Fibroblast of lung (primary cell): ENCODE results near the gene AKNAD1. TPM values are rescaled to one million over a fixed set of nuclear protein-coding genes. Genes with fewer than 3 reads are reported as not detected.

ENCODE experiments used
- DNase-seq, 2 donors: peaks; one replicate each; pipeline versions ENCODE4 v3.0.0 to v3.0.0-alpha.2; 2010; ENCODE audit warnings: low read depth in 2 of 2
- H2AFZ ChIP-seq: 2 replicates; pipeline ENCODE4 v1.5.1; 2012; ENCODE audit warnings: low read length, control low read depth, inconsistent platforms
- H3K27ac ChIP-seq: 2 replicates; pipeline ENCODE4 v1.5.1; 2011; ENCODE audit warnings: low read length, control low read depth; ENCODE audit not compliant: insufficient read depth
- H3K27me3 ChIP-seq: 2 replicates; pipeline ENCODE4 v1.5.1; 2011; ENCODE audit warnings: mild to moderate bottlenecking, low read length; ENCODE audit not compliant: control insufficient read depth, insufficient read depth
- H3K36me3 ChIP-seq: 2 replicates; pipeline ENCODE4 v1.5.1; 2011; ENCODE audit warnings: low read length; ENCODE audit not compliant: control insufficient read depth, insufficient read depth
- H3K4me1 ChIP-seq: 2 replicates; pipeline ENCODE4 v1.5.1; 2011; ENCODE audit warnings: low read length; ENCODE audit not compliant: control insufficient read depth, insufficient read depth; ENCODE audit errors: extremely low read depth
- H3K4me2 ChIP-seq: 2 replicates; pipeline ENCODE4 v1.5.1; 2011; ENCODE audit warnings: low read length, control low read depth; ENCODE audit not compliant: insufficient read depth; ENCODE audit errors: extremely low read depth
- H3K4me3 ChIP-seq, 4 experiments: fragments of 200-600 bp in 1 of 4; sonication (generic) in 1 of 4; replicated peaks in 1 of 4; 2 replicates each; pipeline ENCODE4 v1.5.1; 2011 to 2016; ENCODE audit warnings: low read length in 4 of 4, low read depth in 3 of 4, mild to moderate bottlenecking in 3 of 4, control low read depth in 2 of 4, inconsistent platforms in 1 of 4, mixed read lengths in 1 of 4; ENCODE audit not compliant: insufficient read depth in 1 of 4; ENCODE audit errors: control extremely low read depth in 1 of 4
- H3K79me2 ChIP-seq: 2 replicates; pipeline ENCODE4 v1.5.1; 2012; ENCODE audit warnings: mild to moderate bottlenecking, low read length, inconsistent platforms; ENCODE audit not compliant: control insufficient read depth, insufficient read depth
- H3K9ac ChIP-seq: 2 replicates; pipeline ENCODE4 v1.5.1; 2011; ENCODE audit warnings: mild to moderate bottlenecking, low read length, control low read depth; ENCODE audit not compliant: insufficient read depth
- H3K9me3 ChIP-seq: 2 replicates; pipeline ENCODE4 v1.5.1; 2012; ENCODE audit warnings: low read depth, low read length; ENCODE audit not compliant: control insufficient read depth, insufficient read depth
- H4K20me1 ChIP-seq: 2 replicates; pipeline ENCODE4 v1.5.1; 2011; ENCODE audit warnings: low read length; ENCODE audit not compliant: control insufficient read depth, insufficient read depth; ENCODE audit errors: extremely low read depth
- CTCF ChIP-seq, 2 donors: IDR thresholded peaks in 1 of 2; conservative IDR thresholded peaks in 1 of 2; 1 replicate in 1 of 2; 2 replicates in 1 of 2; pipeline ENCODE4 v1.5.1; 2011 to 2012; ENCODE audit warnings: low read length in 2 of 2, control low read depth in 1 of 2, inconsistent platforms in 1 of 2, low read depth in 1 of 2, mild to moderate bottlenecking in 1 of 2
- EZH2 ChIP-seq: IDR thresholded peaks from 2 replicates; pipeline ENCODE4 v1.5.1; 2012; ENCODE audit warnings: low read length, control low read depth, mild to moderate bottlenecking; ENCODE audit errors: missing control alignments
- polyA plus RNA-seq, 2 donors: library from polyadenylated mRNA; depleted of rRNA in 1 of 2; stranded (reverse) in 1 of 2; unstranded in 1 of 2; fragments of >200 nt; gene quantifications; 2 replicates each; pipeline ENCODE4 v1.2.1, GENCODE V29; 2011 to 2012; ENCODE audit warnings: missing spikeins in 1 of 2
- total RNA-seq: library from RNA; depleted of rRNA; stranded (reverse); fragments of >200 nt; gene quantifications from 2 replicates; pipeline ENCODE4 v1.2.1, GENCODE V29; 2014

AKNAD1 gene
- total and polyA plus RNA-seq, 2 donors (not counting 1 experiment from before 2014, with no cell fraction given): 0.17 to 1.2 TPM

DNA sequence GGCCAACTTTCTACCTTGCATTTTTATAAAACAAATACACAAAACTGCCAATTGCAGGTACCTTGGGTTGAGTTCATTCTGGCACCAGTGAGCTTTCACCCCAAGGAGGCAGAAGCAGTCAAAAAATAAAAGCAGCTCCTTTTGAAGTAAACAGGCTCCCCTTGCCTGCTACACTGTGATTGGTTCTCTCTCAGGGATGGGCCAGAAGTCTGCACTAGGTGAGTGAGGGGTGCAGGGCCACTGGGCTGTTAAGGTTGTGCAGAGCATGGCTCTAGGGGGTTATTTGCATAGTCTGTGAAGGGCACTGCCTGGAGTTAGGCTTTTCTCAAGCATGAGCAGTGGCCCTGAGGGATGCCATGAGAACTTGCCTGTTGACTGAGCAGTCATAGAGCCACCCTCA, 39.1 kb downstream of the AKNAD1 start:
- Histone ChIP-seq H3K4me1 (peaks cover 28% of the 10 kb centered on the region), H2AFZ (no peak overlapping the region), H4K20me1 (no peaks in the 10 kb centered on the region), H3K9me3 (no peaks in the 10 kb centered on the region), H3K27ac (peak overlapping the region; percentile 100), H3K27me3 (no peaks in the 10 kb centered on the region), H3K79me2 (no peaks in the 10 kb centered on the region), H3K4me3 (no peak overlapping the region), H3K4me2 (no peak overlapping the region), H3K36me3 (no peaks in the 10 kb centered on the region), H3K9ac (no peak overlapping the region)
- TF ChIP-seq CTCF (conservative IDR thresholded peaks at IDR 0.05 in 1 of 2, IDR thresholded peaks at IDR 0.05 in 1 of 2; ENCODE audit: low read depth in 1 of 2, low read length in 2 of 2): no peak
- TF ChIP-seq EZH2: no peak
- no peak for DNase-seq

DNA sequence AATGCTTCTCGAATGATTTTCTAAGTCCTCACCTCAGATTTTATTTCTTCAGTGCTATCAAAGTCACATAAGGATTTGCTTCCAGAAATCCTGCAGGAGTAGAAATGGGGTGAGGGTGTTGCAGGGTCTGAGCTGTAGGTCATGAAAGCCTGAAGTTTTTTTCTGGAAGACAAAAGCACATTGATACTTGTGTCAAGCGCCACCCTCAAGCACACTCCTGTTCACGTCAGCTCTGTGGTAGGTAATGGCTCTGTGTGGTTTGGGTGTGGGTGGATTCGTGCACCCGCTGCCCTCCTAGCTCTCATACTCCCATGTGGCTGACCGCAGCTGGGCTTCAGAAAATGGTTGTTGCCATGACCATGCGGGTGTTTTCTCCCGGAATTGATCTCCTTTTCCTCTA, 39.9 kb downstream of the AKNAD1 start:
- Histone ChIP-seq H3K79me2 (no peaks in the 10 kb centered on the region), H4K20me1 (no peaks in the 10 kb centered on the region), H3K9me3 (no peaks in the 10 kb centered on the region), H3K27me3 (no peaks in the 10 kb centered on the region), H3K4me3 (peak overlapping the region; percentile 37 to 51 (median 44)), H3K9ac (peak overlapping the region; percentile 80), H3K4me2 (peak overlapping the region; percentile 95), H3K36me3 (no peaks in the 10 kb centered on the region), H2AFZ (peak overlapping the region; percentile 13), H3K4me1 (peaks cover 28% of the 10 kb centered on the region), H3K27ac (peak overlapping the region; percentile 100)
- TF ChIP-seq CTCF (conservative IDR thresholded peaks at IDR 0.05 in 1 of 2, IDR thresholded peaks at IDR 0.05 in 1 of 2; ENCODE audit: low read depth in 1 of 2, low read length in 2 of 2): no peak
- no peak for TF ChIP-seq EZH2
- DNase-seq: peak; percentile 78 to 98

GRCh38 chr1:108816049-108816893, 40.6 kb downstream of the AKNAD1 start:
- H3K4me3 ChIP-seq: peak overlapping the region; percentile 37 to 51 (median 44)
- H3K9ac ChIP-seq: peak overlapping the region; percentile 80
- H3K9me3 ChIP-seq: no peaks in the 10 kb centered on the region
- peak overlapping the region; percentile 76 for H2AFZ ChIP-seq
- TF ChIP-seq CTCF (conservative IDR thresholded peaks at IDR 0.05 in 1 of 2, IDR thresholded peaks at IDR 0.05 in 1 of 2; ENCODE audit: low read depth in 1 of 2, low read length in 2 of 2) (no peak), EZH2 (no peak)
- H3K27me3 ChIP-seq: no peaks in the 10 kb centered on the region
- no peaks in the 10 kb centered on the region for H4K20me1 ChIP-seq
- peaks cover 28% of the 10 kb centered on the region for H3K4me1 ChIP-seq
- no peaks in the 10 kb centered on the region for H3K36me3 ChIP-seq
- peak overlapping the region; percentile 100 for H3K27ac ChIP-seq
- DNase-seq: peak; percentile 93 to 98
- H3K79me2 ChIP-seq: no peaks in the 10 kb centered on the region
- H3K4me2 ChIP-seq: peak overlapping the region; percentile 95
